HG03439 (cell line): Measurements from ENCODE around the gene PPP1R14C.

ENCODE experiments used
- ATAC-seq: cut with Tn5 transposase; IDR thresholded peaks from one replicate; pipeline ENCODE4 v1.9.1; 2021; ENCODE audit warnings: mild to moderate bottlenecking, moderate library complexity; ENCODE audit not compliant: unreplicated experiment

Gene PPP1R14C

GRCh38 chr6:150142670-150143515 lies at the start of gene PPP1R14C:
Gene PPP1R14C (plus strand): TSS chr6:150143044. CDS start chr6:150143193, 149 bp downstream.
- no peak for ATAC-seq

- ATAC-seq = no peak
Measured at GRCh38 chr6:150093397-150093796, 49.4 kb upstream of the PPP1R14C start.

GRCh38 chr6:150098155-150098554 lies 44.7 kb upstream of the PPP1R14C start:
- no peak for ATAC-seq

- ATAC-seq = no peak
Measured at GRCh38 chr6:150099546-150099945, 43.3 kb upstream of the PPP1R14C start.

GRCh38 chr6:150099953-150100352 lies 42.9 kb upstream of the PPP1R14C start:
- no peak for ATAC-seq

- no peak for ATAC-seq
Measured at GRCh38 chr6:150100745-150101144, 42.1 kb upstream of the PPP1R14C start.

- no peak for ATAC-seq
Measured at GRCh38 chr6:150102750-150103270, 40.0 kb upstream of the PPP1R14C start.

- ATAC-seq = no peak
Measured at GRCh38 chr6:150112233-150112632, 30.6 kb upstream of the PPP1R14C start.

- no peak for ATAC-seq
Measured at GRCh38 chr6:150115769-150116168, 27.1 kb upstream of the PPP1R14C start.

GRCh38 chr6:150116200-150116800 lies 26.5 kb upstream of the PPP1R14C start:
- no peak for ATAC-seq

- no peak for ATAC-seq
Measured at GRCh38 chr6:150118203-150118602, 24.6 kb upstream of the PPP1R14C start.

GRCh38 chr6:150118627-150119026 lies 24.2 kb upstream of the PPP1R14C start:
- no peak for ATAC-seq

- no peak for ATAC-seq
Measured at GRCh38 chr6:150119173-150119572, 23.7 kb upstream of the PPP1R14C start.

GRCh38 chr6:150123645-150124044 lies 19.2 kb upstream of the PPP1R14C start:
- no peak for ATAC-seq

- no peak for ATAC-seq
Measured at GRCh38 chr6:150124235-150124634, 18.6 kb upstream of the PPP1R14C start.

- ATAC-seq = no peak
Measured at GRCh38 chr6:150126641-150127291, 16.1 kb upstream of the PPP1R14C start.

GRCh38 chr6:150128425-150128824 lies 14.4 kb upstream of the PPP1R14C start:
- no peak for ATAC-seq

GRCh38 chr6:150129616-150130505 lies 13.0 kb upstream of the PPP1R14C start:
- ATAC-seq = no peak

GRCh38 chr6:150133686-150134085 lies 9.2 kb upstream of the PPP1R14C start:
- no peak for ATAC-seq

- ATAC-seq = no peak
Measured at GRCh38 chr6:150134280-150134920, 8.4 kb upstream of the PPP1R14C start.
